Testis (tissue), 2 donors: ENCODE results near the gene RAB27A.

Experiments used
- CTCF ChIP-seq, 3 experiments: fragments of 450-650 bp in 2 of 3; fragments of 200-600 bp in 1 of 3; sonication (generic) in 1 of 3; IDR thresholded peaks; one replicate each; pipeline ENCODE4 v1.5.1; 2016 to 2019; ENCODE audit warnings: antibody characterized with exemption in 3 of 3, mild to moderate bottlenecking in 2 of 3, moderate library complexity in 1 of 3
- POLR2A ChIP-seq: fragments of 450-650 bp; IDR thresholded peaks from one replicate; pipeline ENCODE4 v1.6.1; 2017; ENCODE audit warnings: antibody characterized with exemption, mild to moderate bottlenecking, moderate library complexity

GRCh38 chr15:55283379-55284147, 6.0 kb downstream of the RAB27A start:
- TF ChIP-seq CTCF (IDR thresholded peaks at IDR 0.05) (no peak), POLR2A (no peak)
